HG03442 (cell line): ENCODE data around the gene RBMS3.
"Not testable (repeated sequence)": the region's sequence is repeated elsewhere in the genome, so short reads cannot be mapped to it uniquely, and the experiment has no call there.

Experiments used
- ATAC-seq: cut with Tn5 transposase; IDR thresholded peaks from one replicate; pipeline ENCODE4 v1.9.1; 2021; ENCODE audit warnings: mild to moderate bottlenecking, moderate library complexity; ENCODE audit not compliant: unreplicated experiment

The RBMS3 gene

DNA sequence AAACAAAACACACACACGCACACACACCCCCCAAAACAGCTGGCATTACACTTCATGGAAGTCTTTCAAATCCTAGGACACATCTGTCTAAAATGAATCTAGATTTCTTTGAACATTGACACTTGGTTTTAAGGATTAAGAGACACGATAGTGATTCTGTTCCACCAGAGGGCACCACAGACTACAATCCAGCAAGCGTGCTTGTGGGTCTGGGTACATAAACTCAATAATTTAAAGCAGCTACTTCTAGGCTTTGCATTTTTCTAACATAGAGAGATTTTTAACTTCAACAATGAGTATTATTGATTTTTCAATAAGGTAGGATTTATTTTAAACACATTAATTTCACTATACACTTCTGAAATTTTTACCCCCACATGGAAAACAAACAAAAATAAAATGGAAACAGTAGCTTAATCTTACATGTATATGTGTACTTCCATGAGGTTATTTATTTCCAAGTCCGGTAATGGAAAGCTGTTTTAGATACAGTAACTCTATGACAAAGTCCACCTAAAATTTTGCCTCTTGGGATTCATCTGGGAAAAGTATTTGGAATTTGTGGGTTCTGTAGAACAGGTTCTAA lies 761.5 kb downstream of the RBMS3 start:
- ATAC-seq, result peak; percentile 72

DNA sequence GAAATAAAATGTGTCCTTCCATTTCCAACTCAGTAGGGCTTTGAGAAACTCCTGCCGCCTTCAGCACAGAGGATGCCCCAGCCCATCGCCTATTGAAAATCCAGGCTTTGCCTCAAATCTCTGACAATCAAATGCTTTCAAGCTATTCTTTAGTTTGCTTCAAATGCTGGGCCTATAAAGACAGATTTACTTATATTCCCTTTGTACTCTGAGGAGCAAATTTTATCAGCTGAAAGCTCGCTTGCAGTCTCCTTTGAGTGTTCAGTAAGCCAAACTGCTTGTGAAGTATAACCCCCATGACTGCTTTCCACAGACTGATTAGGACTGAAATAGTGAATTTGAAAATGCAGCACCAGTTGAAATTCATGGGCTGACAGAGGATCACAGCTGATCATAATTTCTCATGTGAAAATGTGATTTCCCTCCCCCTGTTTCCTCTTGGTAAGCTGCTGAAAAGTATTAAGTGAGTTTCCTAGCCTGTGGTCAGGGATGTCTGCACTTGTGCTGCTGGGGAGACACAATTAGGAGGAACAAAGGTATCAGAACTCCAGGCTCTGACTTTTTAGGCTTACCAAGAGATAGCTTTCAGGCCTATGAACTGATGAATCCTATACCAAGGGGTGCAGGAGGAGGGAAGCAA lies 762.2 kb downstream of the RBMS3 start:
- ATAC-seq, result no peak

DNA sequence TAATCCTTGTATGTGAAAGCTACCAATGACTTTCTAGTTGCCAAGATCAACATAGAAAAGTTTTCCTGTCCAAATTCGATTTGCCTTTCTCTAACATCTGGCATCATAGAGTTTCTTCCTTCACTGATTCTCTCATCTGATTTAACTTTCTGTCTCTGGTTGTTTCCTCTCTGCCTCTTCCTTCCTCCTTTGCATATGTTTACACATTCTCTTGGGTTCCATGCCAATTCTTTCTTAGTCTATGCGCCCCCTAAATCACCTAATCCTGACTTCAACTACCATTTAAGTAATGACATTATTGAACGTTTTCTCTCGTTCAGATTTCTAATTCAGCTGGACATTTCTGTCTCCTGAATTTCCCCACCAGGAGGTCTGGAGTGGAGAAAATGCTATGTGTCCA lies 763.6 kb downstream of the RBMS3 start:
- ATAC-seq, result no peak

- ATAC-seq, result no peak
Observed at GRCh38 chr3:30048431-30048830, 767.6 kb downstream of the RBMS3 start.

GRCh38 chr3:30050116-30050515 lies 769.2 kb downstream of the RBMS3 start:
- not testable (repeated sequence) for ATAC-seq

GRCh38 chr3:30059240-30059639 lies 778.4 kb downstream of the RBMS3 start:
- ATAC-seq, result no peak
